ENCODE results near the gene NDFIP2. TPM values are rescaled to one million over a fixed set of nuclear protein-coding genes. Genes with fewer than 3 reads are reported as not detected.

NDFIP2 gene
- total RNA-seq, 1 experiment from 2014 or later: 81.6 TPM

GRCh38 chr13:79442221-79442620 lies 38.7 kb upstream of the NDFIP2 start:
- Mint-ChIP-seq H3K36me3 (ENCODE audit: insufficient read depth, unreplicated experiment) (no peaks in the 10 kb centered on the region), H3K27me3 (ENCODE audit: insufficient read depth, unreplicated experiment) (no peaks in the 10 kb centered on the region), H3K4me1 (ENCODE audit: insufficient read depth, unreplicated experiment) (no peaks in the 10 kb centered on the region), H3K27ac (ENCODE audit: low read depth, unreplicated experiment) (no peak overlapping the region), H3K9me3 (ENCODE audit: unreplicated experiment) (no peaks in the 10 kb centered on the region), H3K4me3 (ENCODE audit: unreplicated experiment) (no peak overlapping the region)
- ChIA-PET POLR2A (no interaction called here), CTCF (interaction anchor here (0.6 to 1.2 kb wide), 2 partner anchors 14 to 23 kb away, joined by 3 read pairs; no protein-coding TSS in a partner anchor)
- TF ChIP-seq, protein P1, sequence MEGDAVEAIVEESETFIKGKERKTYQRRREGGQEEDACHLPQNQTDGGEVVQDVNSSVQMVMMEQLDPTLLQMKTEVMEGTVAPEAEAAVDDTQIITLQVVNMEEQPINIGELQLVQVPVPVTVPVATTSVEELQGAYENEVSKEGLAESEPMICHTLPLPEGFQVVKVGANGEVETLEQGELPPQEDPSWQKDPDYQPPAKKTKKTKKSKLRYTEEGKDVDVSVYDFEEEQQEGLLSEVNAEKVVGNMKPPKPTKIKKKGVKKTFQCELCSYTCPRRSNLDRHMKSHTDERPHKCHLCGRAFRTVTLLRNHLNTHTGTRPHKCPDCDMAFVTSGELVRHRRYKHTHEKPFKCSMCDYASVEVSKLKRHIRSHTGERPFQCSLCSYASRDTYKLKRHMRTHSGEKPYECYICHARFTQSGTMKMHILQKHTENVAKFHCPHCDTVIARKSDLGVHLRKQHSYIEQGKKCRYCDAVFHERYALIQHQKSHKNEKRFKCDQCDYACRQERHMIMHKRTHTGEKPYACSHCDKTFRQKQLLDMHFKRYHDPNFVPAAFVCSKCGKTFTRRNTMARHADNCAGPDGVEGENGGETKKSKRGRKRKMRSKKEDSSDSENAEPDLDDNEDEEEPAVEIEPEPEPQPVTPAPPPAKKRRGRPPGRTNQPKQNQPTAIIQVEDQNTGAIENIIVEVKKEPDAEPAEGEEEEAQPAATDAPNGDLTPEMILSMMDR (IDR thresholded peaks at IDR 0.05; ENCODE audit: unreplicated experiment): no peak
- intact Hi-C loops (cut with micrococcal nuclease): no loop called here
- DNase-seq (ENCODE audit: unreplicated experiment): no peak
- BruUV-seq (replicated peaks): no TSS peak

DNA sequence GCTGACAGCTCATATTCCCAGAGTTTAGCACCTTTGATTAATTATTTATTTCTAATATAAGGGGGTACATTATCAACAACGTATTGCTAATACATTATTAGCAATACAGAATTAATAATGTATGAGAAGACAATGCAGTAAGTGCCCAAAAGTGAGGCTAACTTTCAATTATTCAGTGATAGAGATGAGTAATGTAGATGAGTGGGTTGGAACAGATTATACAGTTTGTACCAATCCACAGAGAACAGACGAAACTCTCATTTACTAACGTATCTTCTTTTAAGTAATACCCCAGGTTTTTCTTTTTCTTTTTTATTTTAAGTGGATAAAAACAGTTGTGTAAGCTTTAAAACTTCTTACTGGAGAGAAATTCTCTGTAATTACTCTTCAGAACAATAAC lies 38.2 kb upstream of the NDFIP2 start:
- H3K27ac Mint-ChIP-seq (ENCODE audit: low read depth, unreplicated experiment): no peak overlapping the region
- ChIA-PET POLR2A (no interaction called here), CTCF (interaction anchor here (0.6 kb wide), 1 partner anchor 15 kb away, joined by 3 read pairs; no protein-coding TSS in a partner anchor)
- H3K9me3 Mint-ChIP-seq (ENCODE audit: unreplicated experiment): no peaks in the 10 kb centered on the region
- TF ChIP-seq, protein P1 (IDR thresholded peaks at IDR 0.05; ENCODE audit: unreplicated experiment): no peak
- H3K4me3 Mint-ChIP-seq (ENCODE audit: unreplicated experiment): no peak overlapping the region
- H3K36me3 Mint-ChIP-seq (ENCODE audit: insufficient read depth, unreplicated experiment): no peaks in the 10 kb centered on the region
- intact Hi-C loops (cut with micrococcal nuclease): no loop called here
- no peaks in the 10 kb centered on the region for H3K4me1 Mint-ChIP-seq (ENCODE audit: insufficient read depth, unreplicated experiment)
- DNase-seq (ENCODE audit: unreplicated experiment): no peak
- no peaks in the 10 kb centered on the region for H3K27me3 Mint-ChIP-seq (ENCODE audit: insufficient read depth, unreplicated experiment)
- BruUV-seq (replicated peaks): no TSS peak

DNA sequence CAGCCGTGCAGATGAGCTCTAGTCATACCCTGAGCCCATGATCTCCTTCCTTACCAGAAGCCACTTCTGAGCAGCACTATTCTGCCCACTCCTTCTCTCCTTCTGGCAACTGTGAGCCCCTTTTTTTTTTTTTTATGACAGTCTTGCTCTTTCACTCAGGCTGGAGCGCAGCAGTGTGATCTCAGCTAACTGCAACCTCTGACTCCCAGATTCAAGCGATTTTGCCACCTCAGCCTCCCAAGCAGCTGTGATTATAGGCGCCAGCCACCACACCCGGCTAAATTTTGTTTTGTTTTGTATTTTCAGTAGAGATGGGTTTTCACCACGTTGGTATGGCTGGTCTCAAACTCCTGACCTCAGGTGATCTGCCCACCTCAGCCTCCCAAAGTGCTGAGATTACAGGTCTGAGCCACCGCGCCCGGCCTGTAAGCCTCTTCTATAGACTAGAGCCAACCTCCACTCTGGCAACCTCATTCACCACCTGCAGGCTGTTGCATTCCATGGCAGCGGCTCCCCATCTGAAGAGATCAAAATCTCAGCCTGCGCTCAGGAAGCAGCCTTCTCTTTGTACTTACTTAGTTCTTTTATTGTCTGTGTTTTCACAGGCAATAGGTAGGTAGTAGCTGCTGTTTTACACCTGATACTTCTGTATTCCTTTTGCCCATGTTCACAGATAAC lies 34.8 kb upstream of the NDFIP2 start:
- intact Hi-C loops (cut with micrococcal nuclease): no loop called here
- Mint-ChIP-seq H3K36me3 (ENCODE audit: insufficient read depth, unreplicated experiment) (no peaks in the 10 kb centered on the region), H3K4me3 (ENCODE audit: unreplicated experiment) (no peak overlapping the region), H3K9me3 (ENCODE audit: unreplicated experiment) (no peaks in the 10 kb centered on the region), H3K27ac (ENCODE audit: low read depth, unreplicated experiment) (no peak overlapping the region), H3K4me1 (ENCODE audit: insufficient read depth, unreplicated experiment) (no peaks in the 10 kb centered on the region), H3K27me3 (ENCODE audit: insufficient read depth, unreplicated experiment) (no peaks in the 10 kb centered on the region)
- TF ChIP-seq, protein P1 (IDR thresholded peaks at IDR 0.05; ENCODE audit: unreplicated experiment): no peak
- no TSS peak for BruUV-seq (replicated peaks)
- CTCF ChIA-PET: no interaction called here
- DNase-seq (ENCODE audit: unreplicated experiment): no peak
- POLR2A ChIA-PET: no interaction called here

DNA sequence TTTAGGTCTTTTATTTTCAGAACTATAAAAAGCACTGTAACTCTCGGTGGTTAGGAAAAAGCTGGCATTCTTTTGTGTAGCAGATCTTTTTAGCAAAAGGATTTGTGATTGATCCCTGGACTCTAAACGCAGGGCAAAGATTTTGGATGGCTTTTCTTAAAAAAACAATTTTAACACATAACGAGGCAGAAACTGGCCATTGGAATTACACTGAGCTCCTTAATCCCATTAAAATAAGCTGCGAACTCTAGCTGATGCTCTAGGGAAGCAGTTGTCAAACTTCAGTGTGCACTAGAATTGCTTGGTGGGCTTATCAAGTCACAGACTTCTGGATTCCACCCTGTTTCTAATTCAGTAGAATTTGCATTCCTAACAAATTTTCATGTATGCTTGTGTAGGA lies 33.8 kb upstream of the NDFIP2 start:
- BruUV-seq (replicated peaks): no TSS peak
- H3K27ac Mint-ChIP-seq (ENCODE audit: low read depth, unreplicated experiment): no peak overlapping the region
- TF ChIP-seq, protein P1 (IDR thresholded peaks at IDR 0.05; ENCODE audit: unreplicated experiment): no peak
- peaks cover 9% of the 10 kb centered on the region for H3K4me1 Mint-ChIP-seq (ENCODE audit: insufficient read depth, unreplicated experiment)
- CTCF ChIA-PET: no interaction called here
- H3K4me3 Mint-ChIP-seq (ENCODE audit: unreplicated experiment): no peak overlapping the region
- POLR2A ChIA-PET: no interaction called here
- intact Hi-C loops (cut with micrococcal nuclease): no loop called here
- DNase-seq (ENCODE audit: unreplicated experiment): no peak
- no peaks in the 10 kb centered on the region for H3K36me3 Mint-ChIP-seq (ENCODE audit: insufficient read depth, unreplicated experiment)
- H3K9me3 Mint-ChIP-seq (ENCODE audit: unreplicated experiment): no peaks in the 10 kb centered on the region
- H3K27me3 Mint-ChIP-seq (ENCODE audit: insufficient read depth, unreplicated experiment): no peaks in the 10 kb centered on the region
